ENCODE results near the gene CNTLN. TPM values are rescaled to one million over a fixed set of nuclear protein-coding genes. Genes with fewer than 3 reads are reported as not detected.
"Not testable (repeated sequence)": the region's sequence is repeated elsewhere in the genome, so short reads cannot be mapped to it uniquely, and the experiment has no call there.

Gene CNTLN
- total RNA-seq, 1 donor from 2014 or later, result 3.1 TPM

DNA sequence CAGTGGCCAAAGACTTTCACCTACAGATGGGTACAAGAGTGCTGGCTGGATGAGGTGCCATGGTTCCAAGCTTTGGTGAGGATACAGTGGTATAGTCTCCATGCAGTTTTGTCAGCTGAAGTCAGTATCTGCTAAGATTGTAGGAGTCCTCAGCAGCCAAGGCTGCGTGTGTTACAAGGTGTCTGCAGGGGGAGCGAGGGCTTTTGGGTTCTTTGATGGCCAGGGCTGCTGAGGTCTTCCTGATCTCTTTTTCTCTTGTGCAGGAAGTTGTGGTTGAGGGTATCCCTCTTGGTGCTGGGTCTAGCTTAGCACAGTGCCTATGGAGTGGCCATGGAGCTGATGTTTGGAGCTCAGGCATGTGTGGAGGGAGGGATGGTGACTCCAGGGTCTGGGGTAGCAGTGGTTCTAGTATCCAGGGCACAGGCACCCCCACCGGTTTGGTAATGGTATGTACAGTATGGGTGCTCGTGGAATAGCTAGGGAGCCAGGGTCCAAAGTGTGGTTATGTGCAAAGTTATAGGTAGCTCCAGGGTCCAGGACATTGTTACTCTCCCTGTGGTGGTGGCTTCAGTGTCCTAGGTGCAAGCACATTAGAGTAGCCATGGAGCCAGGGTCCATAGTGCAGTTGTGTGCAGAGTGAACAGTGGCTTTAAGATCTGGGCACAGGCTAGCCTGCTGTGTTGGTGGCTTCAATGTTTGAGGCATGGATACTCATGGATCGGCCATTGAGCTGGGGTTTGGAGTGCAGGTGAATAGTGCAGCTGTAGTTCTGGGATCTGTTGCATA is 36.7 kb downstream of the CNTLN start:
- intact Hi-C loops (cut with DNase I), result no loop called here
- no peak for DNase-seq (ENCODE audit: low spot score)

DNA sequence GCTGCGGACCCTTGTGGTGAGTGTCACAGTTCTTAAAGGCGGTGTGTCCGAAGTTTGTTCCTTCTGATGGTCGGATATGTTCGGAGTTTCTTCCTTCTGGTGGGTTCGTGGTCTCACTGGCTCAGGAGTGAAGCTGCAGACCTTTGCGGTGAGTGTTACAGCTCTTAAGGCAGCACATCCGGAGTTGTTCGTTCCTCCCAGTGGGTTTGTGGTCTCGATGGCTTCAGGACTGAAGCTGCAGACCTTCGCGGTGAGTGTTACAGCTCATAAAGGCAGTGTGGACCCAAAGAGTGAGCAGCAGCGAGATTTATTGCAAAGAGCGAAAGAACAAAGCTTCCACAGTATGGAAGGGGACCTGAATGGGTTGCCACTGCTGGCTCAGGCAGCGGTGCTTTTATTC is 42.7 kb downstream of the CNTLN start:
- intact Hi-C loops (cut with DNase I); DNase-seq (ENCODE audit: low spot score): not testable (repeated sequence)

DNA sequence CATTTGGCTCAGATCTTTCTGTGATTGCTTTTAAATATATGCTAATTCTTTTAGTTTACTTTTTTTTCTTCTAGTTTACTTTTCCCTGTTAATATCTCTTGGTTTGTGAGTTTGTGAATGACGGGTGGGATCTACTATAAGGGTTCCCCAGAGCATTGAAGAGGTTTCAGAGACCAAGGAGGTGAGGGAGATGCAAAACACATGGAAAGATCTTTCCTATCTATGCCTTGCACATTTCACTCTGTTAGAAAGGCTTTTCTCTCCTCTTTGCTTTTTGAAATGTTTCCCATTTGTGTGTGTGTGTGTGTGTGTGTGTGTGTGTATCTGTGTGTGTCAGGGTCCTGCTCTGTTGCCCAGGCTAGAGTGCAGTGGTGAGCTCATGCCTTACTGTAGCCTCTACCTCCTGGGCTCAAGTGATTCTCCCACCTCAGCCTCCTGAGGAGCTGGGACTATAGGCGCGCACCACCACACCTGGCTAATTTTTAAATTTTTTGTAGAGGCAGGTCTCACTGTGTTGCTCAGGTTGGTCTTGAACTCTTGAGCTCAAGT is 50.7 kb downstream of the CNTLN start:
- no peak for DNase-seq (ENCODE audit: low spot score)
- intact Hi-C loops (cut with DNase I), result no loop called here

DNA sequence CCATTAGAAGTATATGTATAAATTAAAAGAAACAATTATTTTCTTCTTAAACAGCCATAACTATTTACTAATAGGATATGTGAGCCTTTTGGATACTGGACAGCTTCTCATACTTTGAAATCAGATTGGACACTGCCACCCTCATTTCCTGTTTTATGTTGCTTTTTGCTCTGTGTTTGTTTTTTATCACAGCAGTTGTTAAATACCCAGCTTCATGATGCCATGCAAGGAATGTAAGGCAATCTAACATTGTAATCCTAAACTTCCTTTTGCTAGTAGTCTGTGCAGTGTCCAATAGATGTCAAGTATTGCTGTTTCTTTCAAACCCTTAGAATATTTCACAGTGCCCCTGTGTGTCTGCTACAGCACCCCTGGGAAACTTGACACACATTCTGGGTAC is 56.2 kb downstream of the CNTLN start:
- no peak for DNase-seq (ENCODE audit: low spot score)

DNA sequence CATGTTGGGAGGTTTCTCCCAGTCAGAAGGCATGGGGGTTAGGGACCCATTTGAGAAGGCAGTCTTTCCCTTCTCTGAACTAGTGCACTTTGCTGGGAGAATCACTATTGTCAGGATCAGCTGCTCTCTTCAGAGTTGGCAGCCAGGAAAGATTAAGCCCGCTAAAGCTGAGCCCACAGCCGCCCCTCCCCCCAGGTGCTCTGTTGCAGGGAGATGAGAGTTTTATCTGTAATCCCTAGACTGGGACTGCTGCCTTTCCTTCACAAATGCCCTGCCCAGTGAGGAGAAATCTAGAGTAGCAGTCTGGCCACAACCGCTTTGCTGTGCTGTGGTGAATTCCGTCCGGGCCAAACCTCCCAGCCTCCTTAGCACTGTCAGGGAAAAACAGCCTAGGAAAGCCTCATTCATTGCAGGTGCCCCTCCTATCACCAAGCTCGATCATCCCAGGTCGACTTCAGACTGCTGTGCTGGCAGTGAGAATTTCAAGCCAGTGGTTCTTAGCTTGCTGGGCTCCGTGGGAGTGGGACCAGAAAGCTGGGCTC is 69.8 kb downstream of the CNTLN start:
- intact Hi-C loops (cut with DNase I), result no loop called here
- DNase-seq (ENCODE audit: low spot score), result no peak

More for the DNA sequence above, 56.2 kb downstream of the CNTLN start:
- intact Hi-C loops (cut with DNase I), result no loop called here

DNA sequence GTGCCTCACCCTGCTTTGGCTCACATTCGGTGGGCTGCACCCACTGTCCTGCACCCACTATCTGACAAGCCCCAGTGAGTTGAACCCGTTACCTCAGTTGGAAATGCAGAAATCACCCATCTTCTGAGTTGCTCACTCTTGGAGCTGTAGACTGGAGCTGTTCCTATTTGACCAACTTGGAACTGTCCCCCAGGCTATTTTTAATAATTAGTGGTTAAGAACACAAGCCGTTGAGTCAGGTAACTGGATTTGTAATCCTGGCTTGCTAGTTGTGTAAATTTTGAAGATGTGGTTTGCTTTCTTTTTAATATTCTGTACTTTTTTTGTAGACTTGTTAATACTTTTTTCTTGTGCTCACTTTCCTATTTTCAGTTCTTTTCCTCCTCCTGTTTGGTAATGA is 81.2 kb downstream of the CNTLN start:
- intact Hi-C loops (cut with DNase I), result no loop called here
- no peak for DNase-seq (ENCODE audit: low spot score)

DNA sequence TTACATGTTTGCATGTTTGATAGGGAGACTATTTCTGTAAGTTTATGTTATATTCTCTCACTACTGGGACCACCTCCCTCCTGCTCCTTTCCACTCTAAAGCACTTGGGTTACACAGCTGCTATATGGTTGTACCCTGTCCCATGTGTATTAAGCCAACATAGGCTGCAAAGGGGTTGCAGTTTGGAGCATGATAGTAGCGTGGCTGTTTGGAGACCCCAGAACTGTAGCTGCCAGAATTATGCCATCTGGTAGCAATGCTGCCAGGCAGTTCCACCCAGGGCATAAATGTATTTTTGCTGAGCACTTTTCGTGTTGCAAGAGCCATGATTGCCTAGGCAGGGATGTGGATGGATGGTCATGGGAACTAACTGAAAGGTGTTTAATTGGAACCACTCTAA is 81.8 kb downstream of the CNTLN start:
- no peak for DNase-seq (ENCODE audit: low spot score)
- intact Hi-C loops (cut with DNase I), result no loop called here

DNA sequence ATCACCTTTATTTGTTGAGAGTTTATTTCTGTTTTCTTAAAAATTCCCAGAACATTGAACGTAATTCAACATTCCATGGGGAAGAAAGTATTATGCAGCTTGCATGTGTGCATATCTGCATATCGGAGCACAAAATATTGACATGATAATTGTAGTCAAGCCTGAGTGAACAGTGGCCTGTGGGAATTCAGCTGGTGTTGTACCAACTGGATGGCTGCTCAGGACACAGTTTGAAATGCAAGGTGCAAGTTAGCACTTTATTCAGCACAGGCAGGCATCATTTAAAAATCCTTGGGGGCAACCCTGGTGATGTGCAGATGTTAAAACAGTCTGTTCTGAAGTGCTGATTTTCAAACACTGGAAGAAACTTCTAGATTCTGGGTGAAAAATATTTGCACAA is 82.4 kb downstream of the CNTLN start:
- intact Hi-C loops (cut with DNase I), result no loop called here
- no peak for DNase-seq (ENCODE audit: low spot score)

DNA sequence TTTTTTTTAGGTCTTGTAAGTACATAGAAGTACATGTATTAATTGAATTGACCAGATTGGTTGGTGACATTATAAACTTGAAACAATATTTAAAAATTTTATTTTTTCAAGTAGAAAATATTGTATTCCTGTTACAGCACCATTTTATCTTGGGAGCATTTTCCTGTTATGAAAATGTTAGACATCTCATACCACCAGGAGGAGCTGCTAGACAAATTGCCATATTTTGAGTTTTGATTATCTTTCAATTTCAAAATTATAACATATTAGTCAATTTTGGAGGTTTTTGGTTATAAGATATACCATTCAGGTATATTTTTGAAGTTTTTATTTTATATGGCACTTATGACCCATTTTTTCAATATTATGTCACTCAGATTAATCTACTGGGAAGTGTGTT is 84.4 kb downstream of the CNTLN start:
- intact Hi-C loops (cut with DNase I), result no loop called here
- DNase-seq (ENCODE audit: low spot score), result no peak

DNA sequence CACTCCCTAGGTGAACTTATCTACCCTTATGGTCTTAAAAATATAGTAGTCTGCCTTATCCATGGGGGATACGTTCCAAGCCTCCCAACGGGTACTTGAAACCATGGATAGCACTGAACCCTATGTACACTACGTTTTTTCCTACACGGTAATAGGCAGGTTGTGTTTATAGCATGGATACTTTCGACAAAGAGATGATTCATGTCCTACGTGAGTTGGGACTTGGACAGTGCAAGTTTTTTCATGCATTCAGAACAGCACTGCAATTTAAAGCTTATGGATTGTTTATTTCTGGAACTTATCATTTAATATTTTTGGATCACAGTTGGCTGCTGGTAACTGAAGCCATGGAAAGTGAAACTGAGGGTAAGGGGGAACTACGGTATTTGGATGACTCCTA is 88.1 kb downstream of the CNTLN start:
- DNase-seq (ENCODE audit: low spot score), result no peak
- intact Hi-C loops (cut with DNase I), result no loop called here

DNA sequence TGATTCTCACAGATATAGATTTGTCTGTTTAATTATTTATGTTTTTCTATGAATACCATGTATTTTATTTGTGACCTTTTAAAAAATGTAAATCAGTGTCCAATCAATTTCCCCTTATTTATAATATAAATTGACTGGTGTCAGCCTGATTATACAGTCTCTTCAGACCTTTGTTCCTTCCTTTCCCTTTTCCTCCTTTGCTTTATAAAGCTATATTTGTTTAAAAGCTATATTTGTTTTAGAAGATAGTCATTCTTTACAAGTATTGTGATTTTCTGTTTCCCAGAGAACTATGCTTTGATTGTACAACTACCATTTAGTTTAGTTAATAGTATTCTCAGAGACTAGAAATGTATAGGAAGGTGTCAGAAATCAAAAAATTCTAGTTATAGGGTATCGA is 90.6 kb downstream of the CNTLN start:
- DNase-seq (ENCODE audit: low spot score), result no peak
- intact Hi-C loops (cut with DNase I), result no loop called here

DNA sequence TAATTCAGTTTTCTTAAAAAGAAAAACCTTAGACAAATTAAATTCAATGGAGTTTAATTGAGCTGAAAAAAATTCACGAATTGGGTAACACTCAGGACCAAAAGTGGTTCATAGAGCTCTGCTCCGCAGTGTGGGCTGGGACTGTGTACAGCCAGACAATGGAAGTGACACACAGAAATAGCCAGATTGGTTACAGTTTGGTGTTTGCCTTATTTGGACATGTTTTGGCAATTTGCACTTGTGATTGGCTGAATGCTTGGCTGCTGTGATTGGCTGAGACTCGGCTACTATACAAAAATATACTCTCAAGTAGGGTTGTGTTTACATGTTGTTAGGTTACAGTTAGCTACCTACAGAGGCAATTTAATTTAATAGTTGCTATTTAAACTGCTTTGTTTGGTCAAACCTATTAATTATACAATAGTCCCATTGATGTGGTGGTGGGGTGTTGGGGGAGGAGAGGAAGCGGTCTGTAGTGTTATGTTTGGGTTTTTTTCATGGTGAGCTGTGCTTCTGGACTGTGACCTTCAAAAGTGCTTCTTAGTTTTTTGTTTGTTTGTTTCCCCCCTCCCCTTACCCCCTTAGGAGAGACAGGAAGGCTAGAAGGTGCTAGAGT is 95.2 kb downstream of the CNTLN start:
- intact Hi-C loops (cut with DNase I), result no loop called here
- no peak for DNase-seq (ENCODE audit: low spot score)

DNA sequence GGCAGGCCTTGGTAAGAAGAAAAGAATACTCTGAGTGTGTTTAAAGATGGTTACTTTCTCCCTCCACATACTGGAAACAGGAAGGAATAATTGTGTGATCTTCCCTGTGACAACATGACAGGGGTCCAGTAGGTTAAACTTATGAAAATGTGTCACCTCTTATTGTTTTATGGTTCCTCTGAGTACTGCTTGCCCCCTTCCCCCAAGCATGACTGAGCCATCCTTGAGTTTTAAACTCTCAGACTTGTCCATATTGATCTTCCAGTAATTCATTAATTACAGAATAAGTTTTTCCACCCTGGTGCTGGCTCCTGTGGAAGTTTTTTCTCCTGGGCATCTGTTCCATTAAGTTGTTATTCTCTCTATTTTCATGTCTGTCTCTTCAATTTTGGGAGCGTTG is 95.8 kb downstream of the CNTLN start:
- DNase-seq (ENCODE audit: low spot score), result no peak
- intact Hi-C loops (cut with DNase I), result no loop called here

DNA sequence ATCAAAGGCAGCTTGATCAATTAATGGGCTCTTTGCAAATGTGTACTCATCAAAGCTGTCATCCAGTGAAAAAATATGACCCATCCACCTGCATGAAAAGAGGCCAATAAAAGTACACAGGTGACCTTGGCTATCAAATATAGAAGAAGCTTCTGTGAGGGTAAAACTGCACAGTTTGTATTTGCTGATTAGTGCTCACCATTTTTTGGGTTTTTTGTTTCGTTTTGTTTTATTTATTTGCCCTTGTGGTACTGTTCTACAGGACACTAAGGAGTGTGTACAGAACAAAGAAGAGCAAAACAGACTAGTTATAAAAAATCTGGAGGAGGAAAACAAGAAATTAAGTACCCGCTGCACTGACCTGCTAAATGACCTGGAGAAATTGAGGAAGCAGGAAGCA is 101.3 kb downstream of the CNTLN start:
- intact Hi-C loops (cut with DNase I), result no loop called here
- no peak for DNase-seq (ENCODE audit: low spot score)

DNA sequence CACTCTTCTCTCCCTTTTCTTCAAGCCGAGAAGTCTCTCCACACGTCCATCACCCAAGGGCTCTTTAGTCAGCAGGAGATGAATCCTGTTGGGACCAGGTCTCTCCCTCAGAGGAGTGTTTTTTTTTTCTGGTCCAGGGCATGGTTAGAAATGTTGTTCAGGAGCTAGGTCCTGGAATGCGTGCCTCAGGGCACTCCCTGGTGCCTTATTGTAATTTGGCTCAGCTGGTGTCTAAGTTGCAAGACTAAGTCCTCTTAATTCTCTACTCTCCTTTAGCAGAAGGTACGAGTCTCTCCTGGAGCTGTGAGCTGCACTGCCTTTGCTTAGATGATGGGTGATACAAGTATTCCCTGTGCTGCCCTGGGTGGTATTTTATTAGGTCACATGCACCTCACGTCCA is 111.9 kb downstream of the CNTLN start:
- intact Hi-C loops (cut with DNase I), result no loop called here
- DNase-seq (ENCODE audit: low spot score), result no peak

DNA sequence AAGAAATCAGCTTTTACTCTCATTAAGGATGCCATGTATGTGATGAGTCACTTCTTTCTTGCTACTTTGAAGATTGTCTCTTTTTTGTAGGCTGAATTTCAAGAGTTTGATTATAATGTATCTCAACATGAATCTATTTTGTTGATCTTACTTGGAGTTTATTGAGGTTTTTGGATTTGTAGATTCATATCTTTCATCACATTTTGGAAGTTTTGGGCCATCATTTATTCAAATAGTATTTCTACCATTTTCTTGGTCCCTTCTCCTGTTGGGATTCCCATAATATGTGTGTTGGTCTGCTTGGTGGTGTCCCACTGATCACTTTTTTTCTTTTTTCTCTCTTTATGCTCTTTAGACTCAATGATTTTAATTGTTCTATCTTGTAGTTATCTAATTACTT is 116.3 kb downstream of the CNTLN start:
- intact Hi-C loops (cut with DNase I), result no loop called here
- no peak for DNase-seq (ENCODE audit: low spot score)

DNA sequence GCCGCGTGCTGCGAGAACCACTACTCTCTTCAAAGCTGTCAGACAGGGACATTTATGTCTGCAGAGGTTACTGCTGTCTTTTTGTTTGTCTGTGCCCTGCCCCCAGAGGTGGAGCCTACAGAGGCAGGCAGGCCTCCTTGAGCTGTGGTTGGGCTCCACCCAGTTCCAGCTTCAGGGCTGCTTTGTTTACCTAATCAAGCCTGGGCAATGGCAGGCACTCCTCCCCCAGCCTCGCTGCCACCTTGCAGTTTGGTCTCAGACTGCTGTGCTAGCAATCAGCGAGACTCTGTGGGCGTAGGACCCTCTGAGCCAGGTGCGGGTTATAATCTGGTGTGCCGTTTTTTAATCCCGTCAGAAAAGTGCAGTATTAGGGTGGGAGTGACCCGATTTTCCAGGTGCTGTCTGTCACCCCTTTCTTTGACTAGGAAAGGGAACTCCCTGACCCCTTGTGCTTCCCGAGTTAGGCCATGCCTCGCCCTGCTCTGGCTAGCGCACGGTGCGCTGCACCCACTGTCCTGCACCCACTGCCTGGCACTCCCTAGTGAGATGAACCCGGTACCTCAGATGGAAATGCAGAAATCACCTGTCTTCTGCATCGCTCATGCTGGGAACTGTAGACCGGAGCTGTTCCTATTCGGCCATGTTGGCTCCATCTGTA is 133.8 kb downstream of the CNTLN start:
- DNase-seq (ENCODE audit: low spot score); intact Hi-C loops (cut with DNase I): not testable (repeated sequence)

DNA sequence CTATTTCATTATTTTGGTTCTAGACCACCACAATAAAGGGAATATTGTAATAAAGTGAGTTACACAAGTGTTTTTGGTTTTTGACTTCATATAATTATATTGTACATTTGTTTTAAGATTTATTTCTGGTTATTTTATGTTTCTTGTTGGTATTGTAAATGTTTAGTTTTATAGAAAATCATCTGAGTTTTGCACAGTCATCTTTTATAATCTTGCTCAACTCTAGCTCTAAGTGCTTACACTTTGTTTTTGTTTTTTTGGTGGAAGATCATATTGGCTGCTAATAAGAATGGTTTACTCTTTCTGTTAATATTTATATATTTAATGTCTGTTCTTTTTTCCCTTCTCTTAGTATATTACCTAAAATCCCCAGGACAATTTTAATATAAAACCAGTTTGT is 135.0 kb downstream of the CNTLN start:
- intact Hi-C loops (cut with DNase I), result no loop called here

DNA sequence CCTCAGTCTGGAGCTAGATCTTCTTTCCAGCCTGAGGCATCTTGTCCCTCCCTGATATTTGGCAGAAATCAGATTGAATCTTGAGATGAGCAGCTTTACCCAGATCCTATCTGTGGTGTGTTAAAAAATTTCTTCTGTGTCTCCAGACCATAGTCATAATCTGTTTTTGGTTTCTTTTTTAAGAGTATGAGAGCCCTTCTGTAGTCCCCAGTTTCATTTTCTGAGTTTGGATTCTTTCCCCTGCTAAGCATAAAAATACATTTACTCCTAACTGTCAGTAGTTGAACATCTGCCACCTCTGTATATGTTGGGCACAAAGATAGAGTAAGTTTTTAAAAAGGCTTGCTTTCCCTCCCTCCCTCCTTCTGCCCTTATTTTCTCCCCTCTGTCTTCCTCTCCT is 137.7 kb downstream of the CNTLN start:
- intact Hi-C loops (cut with DNase I), result no loop called here
- no peak for DNase-seq (ENCODE audit: low spot score)

More for the DNA sequence above, 135.0 kb downstream of the CNTLN start:
- no peak for DNase-seq (ENCODE audit: low spot score)

DNA sequence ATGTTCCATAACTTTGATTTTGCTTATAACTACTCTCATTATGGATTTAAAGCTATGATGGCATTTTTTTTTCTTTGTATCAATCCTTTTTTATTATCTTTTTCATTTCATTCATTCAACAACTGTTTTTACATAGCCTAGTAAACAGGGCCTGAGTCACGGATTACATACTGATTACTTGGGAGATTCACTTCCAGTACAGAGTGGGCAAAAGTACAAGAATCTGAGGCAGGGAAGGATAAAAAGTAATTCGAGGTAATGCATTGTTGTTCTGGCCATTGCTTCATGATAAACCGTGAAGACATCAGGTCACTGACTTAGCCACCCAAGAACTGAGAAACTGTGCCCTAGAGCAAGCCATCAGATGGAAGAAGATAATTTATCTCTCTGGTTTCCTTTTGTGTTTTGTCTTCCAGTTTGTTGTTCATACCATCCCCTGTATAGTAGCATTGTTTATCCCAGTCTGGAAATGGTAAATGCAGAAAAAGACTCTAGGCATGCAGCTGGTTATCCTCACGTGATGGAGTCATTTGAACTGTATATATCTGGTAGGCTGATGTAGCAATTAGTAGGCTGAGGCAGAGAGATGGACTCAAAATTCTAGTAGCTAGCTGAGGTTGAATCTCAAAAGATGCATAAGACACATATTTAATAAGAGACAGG is 145.6 kb downstream of the CNTLN start:
- no peak for DNase-seq (ENCODE audit: low spot score)
- intact Hi-C loops (cut with DNase I), result no loop called here

All from cardiac septum (tissue), 1 donor.